Mesothelial cell of epicardium (in vitro differentiated cells): ENCODE measurements around the gene GALNTL6. TPM values are rescaled to one million over a fixed set of nuclear protein-coding genes. Genes with fewer than 3 reads are reported as not detected.

ENCODE experiments used
- DNase-seq, 2 experiments: peaks; one replicate each; pipeline ENCODE4 v3.0.0; 2021; ENCODE audit warnings: low spot score in 2 of 2; ENCODE audit not compliant: unreplicated experiment in 2 of 2
- H3K27ac Mint-ChIP-seq: 2 replicates; pipeline ENCODE4 v1.8.0; 2021; ENCODE audit warnings: mixed read lengths
- H3K27me3 Mint-ChIP-seq: 2 replicates; pipeline ENCODE4 v1.8.0; 2021; ENCODE audit warnings: low read depth, mixed read lengths
- H3K36me3 Mint-ChIP-seq: 2 replicates; pipeline ENCODE4 v1.8.0; 2021; ENCODE audit warnings: mixed read lengths
- H3K4me1 Mint-ChIP-seq: 2 replicates; pipeline ENCODE4 v1.8.0; 2021; ENCODE audit warnings: mixed read lengths
- H3K4me3 Mint-ChIP-seq: 2 replicates; pipeline ENCODE4 v1.8.0; 2021; ENCODE audit warnings: mild to moderate bottlenecking, moderate library complexity, mixed read lengths
- H3K9me3 Mint-ChIP-seq: 2 replicates; pipeline ENCODE4 v1.8.0; 2021; ENCODE audit warnings: mixed read lengths
- CTCF ChIP-seq: fragments of 200-600 bp; sonication (generic); IDR thresholded peaks from one replicate; pipeline ENCODE4 v1.5.0; 2021; ENCODE audit warnings: antibody characterized with exemption; ENCODE audit not compliant: unreplicated experiment
- total RNA-seq: library from RNA; stranded (reverse); gene quantifications from 3 replicates; pipeline ENCODE4 v1.2.1, GENCODE V29; 2021

The GALNTL6 gene
- total RNA-seq, 1 donor from 2014 or later, result 1.3 TPM

DNA sequence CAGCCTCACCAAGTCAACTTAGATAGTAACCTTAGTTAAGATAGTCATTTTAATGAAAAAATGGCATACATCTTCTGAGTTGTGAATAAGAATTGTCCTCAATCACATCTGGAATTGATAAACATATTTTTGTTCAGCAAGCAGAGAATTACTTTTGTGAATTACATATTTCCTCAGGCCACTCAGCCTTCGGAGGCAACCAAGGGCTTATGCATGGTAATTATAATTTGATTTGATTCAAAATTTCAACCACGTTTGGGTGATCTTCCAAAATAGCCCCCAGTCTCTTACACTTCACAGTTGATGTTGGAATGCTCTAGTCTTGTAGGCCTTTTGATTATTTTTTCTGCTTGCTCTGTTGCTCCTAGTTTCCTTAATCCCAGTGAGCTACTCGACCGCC is 63.4 kb downstream of the GALNTL6 start:
- no peak for TF ChIP-seq CTCF

DNA sequence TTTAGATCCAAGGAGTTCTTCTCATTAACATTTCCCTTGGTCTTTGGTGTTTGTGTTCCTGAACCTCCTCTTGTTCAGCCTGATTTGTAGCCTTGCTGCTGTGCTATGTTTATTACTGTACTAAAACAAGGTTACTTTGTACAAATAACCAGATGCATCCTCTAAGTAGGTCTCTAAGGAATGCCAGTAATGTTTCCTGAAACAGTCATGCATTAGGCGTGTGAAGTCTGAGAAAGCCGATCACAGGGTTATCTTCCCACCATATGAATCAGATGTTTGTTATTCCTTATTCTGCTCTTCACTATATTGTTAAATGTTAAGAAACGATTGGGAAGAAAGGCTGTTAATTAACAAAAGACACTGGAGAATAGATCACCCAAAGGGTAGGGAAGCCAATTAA is 66.9 kb downstream of the GALNTL6 start:
- no peak for TF ChIP-seq CTCF
- no peak for DNase-seq
- no peaks in the 10 kb centered on the region for H3K36me3 Mint-ChIP-seq
- H3K4me3 Mint-ChIP-seq, result no peak overlapping the region
- H3K9me3 Mint-ChIP-seq, result peaks cover 3% of the 10 kb centered on the region
- H3K27ac Mint-ChIP-seq, result no peak overlapping the region
- H3K4me1 Mint-ChIP-seq, result peaks cover 2% of the 10 kb centered on the region
- no peaks in the 10 kb centered on the region for H3K27me3 Mint-ChIP-seq

More for the DNA sequence above, 63.4 kb downstream of the GALNTL6 start:
- DNase-seq, result no peak
- Mint-ChIP-seq H3K4me1 (peaks cover 2% of the 10 kb centered on the region), H3K9me3 (no peaks in the 10 kb centered on the region), H3K27ac (no peak overlapping the region), H3K4me3 (no peak overlapping the region), H3K36me3 (no peaks in the 10 kb centered on the region), H3K27me3 (no peaks in the 10 kb centered on the region)

DNA sequence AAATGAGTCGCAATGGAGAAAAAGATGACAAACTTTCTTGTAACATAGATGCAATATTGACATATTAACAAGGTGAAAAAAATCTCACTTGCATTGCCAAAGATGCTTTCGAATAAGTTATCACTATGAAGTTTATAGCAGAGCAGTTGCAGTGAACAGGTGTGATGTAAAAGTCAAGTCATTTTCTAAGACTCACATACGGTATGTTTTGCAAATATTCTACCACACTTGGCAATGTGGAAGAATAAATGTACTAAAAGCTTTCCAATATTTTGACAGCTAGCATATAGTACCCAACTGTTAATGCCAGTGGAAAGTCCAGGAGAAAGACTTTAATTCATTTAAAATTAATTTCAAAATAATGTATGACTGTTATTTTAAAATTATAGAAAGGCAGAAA is 76.5 kb downstream of the GALNTL6 start:
- no peaks in the 10 kb centered on the region for H3K27me3 Mint-ChIP-seq
- H3K36me3 Mint-ChIP-seq, result no peaks in the 10 kb centered on the region
- no peaks in the 10 kb centered on the region for H3K4me1 Mint-ChIP-seq
- no peak overlapping the region for H3K27ac Mint-ChIP-seq
- no peak overlapping the region for H3K4me3 Mint-ChIP-seq
- no peak for DNase-seq
- TF ChIP-seq CTCF, result no peak
- peaks cover 5% of the 10 kb centered on the region for H3K9me3 Mint-ChIP-seq

DNA sequence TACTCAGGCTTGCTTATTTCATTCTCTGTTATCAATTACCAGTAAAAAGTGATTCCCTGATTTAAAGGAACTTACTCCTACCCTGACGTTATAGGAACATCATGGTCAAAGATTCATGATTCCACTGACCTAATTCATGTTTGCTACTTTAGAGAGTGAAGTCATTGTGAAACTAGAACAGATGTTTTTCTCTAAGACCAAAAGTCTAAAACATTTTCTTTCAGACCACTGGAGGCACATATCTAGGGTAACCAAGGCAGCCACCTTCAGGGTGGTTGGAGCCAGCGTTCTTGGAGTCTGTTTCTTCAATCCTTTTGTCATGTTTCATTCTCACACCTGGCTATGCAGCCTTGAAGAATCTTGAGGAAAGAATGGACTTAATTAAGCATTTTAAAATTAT is 77.8 kb downstream of the GALNTL6 start:
- TF ChIP-seq CTCF, result no peak
- H3K36me3 Mint-ChIP-seq, result no peaks in the 10 kb centered on the region
- peaks cover 5% of the 10 kb centered on the region for H3K9me3 Mint-ChIP-seq
- DNase-seq, result no peak
- no peak overlapping the region for H3K27ac Mint-ChIP-seq
- H3K4me3 Mint-ChIP-seq, result no peak overlapping the region
- no peaks in the 10 kb centered on the region for H3K4me1 Mint-ChIP-seq
- H3K27me3 Mint-ChIP-seq, result no peaks in the 10 kb centered on the region

DNA sequence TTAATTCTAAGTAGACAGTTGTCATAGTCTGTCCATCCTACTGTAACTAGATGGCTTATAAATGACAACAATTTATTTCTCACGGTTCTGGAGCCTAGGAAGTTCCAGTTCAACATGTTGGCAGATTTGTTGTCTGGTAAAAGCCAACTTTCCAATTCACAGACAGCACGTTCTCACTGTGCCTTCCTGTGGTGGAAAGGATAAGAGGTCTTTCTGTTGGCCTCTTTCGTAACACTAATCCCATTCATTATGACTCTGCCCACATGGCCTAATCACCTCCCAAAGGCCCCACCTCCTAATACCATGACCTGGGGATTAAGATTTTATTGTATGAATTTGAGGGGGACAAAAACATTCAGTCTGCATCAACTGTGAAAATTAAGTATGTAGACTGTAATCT is 83.2 kb downstream of the GALNTL6 start:
- no peak for DNase-seq
- Mint-ChIP-seq H3K27ac (no peak overlapping the region), H3K4me3 (no peak overlapping the region), H3K9me3 (peaks cover 4% of the 10 kb centered on the region), H3K4me1 (no peaks in the 10 kb centered on the region), H3K36me3 (no peaks in the 10 kb centered on the region), H3K27me3 (no peaks in the 10 kb centered on the region)
- TF ChIP-seq CTCF, result no peak

- DNase-seq, result no peak
- TF ChIP-seq CTCF, result no peak
- no peaks in the 10 kb centered on the region for H3K27me3 Mint-ChIP-seq
- no peaks in the 10 kb centered on the region for H3K4me1 Mint-ChIP-seq
- no peaks in the 10 kb centered on the region for H3K9me3 Mint-ChIP-seq
- no peak overlapping the region for H3K27ac Mint-ChIP-seq
- H3K4me3 Mint-ChIP-seq, result no peak overlapping the region
- H3K36me3 Mint-ChIP-seq, result no peaks in the 10 kb centered on the region
These were observed 106.1 kb downstream of the GALNTL6 start for GRCh38 chr4:171919314-171919713.
